ENCODE measurements around the gene ENGASE. TPM values are rescaled to one million over a fixed set of nuclear protein-coding genes. Genes with fewer than 3 reads are reported as not detected.

The ENGASE gene
- total and polyA plus RNA-seq, 8 donors, result 6.6 to 505 (median 35.2) TPM

DNA sequence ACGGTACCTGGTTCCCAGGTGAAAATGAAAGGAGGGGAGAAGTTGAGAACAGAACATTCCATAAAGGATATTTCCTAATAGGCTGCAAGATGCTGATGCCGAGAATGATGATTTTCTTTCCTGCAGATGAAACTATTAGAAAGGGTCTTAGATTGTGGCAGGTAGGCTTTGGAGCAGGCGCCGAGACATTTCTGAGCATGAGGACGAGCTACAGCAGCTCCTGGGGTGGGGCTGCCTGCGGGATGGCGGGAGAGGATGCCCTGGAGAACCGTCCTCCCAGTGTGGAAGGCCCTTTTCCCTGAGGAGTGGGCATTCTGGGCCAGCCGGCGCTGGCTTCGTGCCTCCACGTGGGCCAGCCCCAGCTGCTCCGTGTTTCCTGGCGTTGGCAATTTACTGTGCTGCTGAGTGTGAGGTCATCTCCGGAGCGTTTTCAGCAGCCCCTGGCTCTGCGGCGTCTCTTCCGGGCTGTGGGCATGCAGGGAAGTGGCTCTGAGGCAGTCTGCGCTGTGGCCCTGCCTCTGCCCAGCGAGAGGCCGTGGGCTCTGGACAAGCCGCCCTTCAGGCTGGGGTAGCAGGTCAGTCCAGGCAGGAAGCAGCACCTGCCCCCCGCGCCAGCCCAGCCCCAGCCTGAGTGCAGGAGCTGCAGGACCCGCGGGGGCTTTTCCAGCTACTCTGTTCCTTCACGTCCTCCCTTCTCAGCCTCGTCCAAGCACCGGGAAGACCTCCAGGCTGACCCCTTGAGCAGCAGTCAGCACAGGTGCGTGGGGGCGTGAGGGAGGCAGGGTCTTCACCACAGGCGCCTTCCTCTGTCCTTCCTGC, 12.2 kb downstream of the ENGASE start:
- peaks cover 0 to 14% (median 0%) of the 10 kb centered on the region in 4 donors for H3K4me1 ChIP-seq
- H3K27ac ChIP-seq, result no peak overlapping the region
- H3K36me3 ChIP-seq, result peaks cover 42 to 57% (median 55%) of the 10 kb centered on the region in 4 donors
- DNase-seq, result no peak
- TF ChIP-seq POLR2AphosphoS5 (IDR thresholded peaks at IDR 0.05) (no peak), EP300 (IDR thresholded peaks at IDR 0.05) (no peak)
- TF ChIP-seq, protein P1, sequence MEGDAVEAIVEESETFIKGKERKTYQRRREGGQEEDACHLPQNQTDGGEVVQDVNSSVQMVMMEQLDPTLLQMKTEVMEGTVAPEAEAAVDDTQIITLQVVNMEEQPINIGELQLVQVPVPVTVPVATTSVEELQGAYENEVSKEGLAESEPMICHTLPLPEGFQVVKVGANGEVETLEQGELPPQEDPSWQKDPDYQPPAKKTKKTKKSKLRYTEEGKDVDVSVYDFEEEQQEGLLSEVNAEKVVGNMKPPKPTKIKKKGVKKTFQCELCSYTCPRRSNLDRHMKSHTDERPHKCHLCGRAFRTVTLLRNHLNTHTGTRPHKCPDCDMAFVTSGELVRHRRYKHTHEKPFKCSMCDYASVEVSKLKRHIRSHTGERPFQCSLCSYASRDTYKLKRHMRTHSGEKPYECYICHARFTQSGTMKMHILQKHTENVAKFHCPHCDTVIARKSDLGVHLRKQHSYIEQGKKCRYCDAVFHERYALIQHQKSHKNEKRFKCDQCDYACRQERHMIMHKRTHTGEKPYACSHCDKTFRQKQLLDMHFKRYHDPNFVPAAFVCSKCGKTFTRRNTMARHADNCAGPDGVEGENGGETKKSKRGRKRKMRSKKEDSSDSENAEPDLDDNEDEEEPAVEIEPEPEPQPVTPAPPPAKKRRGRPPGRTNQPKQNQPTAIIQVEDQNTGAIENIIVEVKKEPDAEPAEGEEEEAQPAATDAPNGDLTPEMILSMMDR (IDR thresholded peaks at IDR 0.05), result no peak
- 79 to 83% (median 81%) methylated on average over 24 to 33 of the region's 33 CpGs for WGBS, 5 donors
- intact Hi-C loops (cut with DNase I; ENCODE audit: low total_unique reads), result loop anchor here (5.0 kb wide), 1 partner anchor 305 kb away; no protein-coding TSS in a partner anchor
- H3K27me3 ChIP-seq, result peaks cover 0 to 22% (median 16%) of the 10 kb centered on the region in 3 donors
- no peaks in the 10 kb centered on the region for H3K9me3 ChIP-seq
- no peak overlapping the region for H3K4me3 ChIP-seq

DNA sequence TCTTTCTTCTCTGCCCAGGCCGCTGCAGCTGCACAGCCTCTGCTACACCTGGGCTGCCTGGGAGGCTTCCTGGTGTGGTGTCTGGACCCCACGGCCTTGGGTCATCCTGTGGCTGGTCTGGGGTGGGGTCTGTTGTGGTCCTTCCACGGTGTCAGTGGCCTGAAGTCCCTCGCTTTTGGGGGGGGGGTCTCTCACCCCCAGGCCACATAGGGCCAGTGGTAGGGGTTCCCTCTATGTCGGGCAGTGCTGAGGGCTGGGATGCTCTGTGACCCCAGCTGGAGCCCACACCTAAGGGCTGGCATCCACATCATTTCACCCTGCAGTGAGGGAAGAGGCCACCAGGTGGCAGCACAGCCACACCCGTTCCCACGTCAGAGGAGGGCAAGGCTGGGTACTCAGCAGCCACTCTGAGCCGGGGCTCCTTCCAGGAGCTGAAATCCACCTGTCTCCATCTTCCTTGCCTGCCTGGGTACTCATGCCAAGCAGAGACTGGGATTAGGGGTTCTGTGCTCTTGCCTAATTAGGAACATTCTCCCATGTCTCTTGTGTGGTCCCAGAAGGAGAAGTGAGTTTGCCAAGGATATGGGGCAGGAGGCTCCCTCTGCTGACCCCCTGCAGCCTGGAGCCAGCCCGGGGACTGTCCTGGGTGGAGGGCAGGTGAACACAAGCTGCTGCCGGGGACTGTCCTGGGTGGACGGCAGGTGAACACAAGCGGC, 13.0 kb downstream of the ENGASE start:
- DNase-seq, result peak; percentile 79 to 87
- intact Hi-C loops (cut with DNase I; ENCODE audit: low total_unique reads), result loop anchor here (5.0 kb wide), 1 partner anchor 305 kb away; no protein-coding TSS in a partner anchor
- H3K27me3 ChIP-seq, result peaks cover 0 to 30% (median 21%) of the 10 kb centered on the region in 3 donors
- TF ChIP-seq, protein P1 (IDR thresholded peaks at IDR 0.05), result peak in 5 of 7 experiments; percentile 64 to 95 (median 88)
- TF ChIP-seq POLR2AphosphoS5 (IDR thresholded peaks at IDR 0.05), result peak in 1 of 3 donors; percentile 50
- no peak for TF ChIP-seq POLR2A (IDR thresholded peaks at IDR 0.05)
- TF ChIP-seq EP300 (IDR thresholded peaks at IDR 0.05), result no peak
- peaks cover 38 to 49% (median 48%) of the 10 kb centered on the region in 4 donors for H3K36me3 ChIP-seq
- H3K27ac ChIP-seq, result no peak overlapping the region
- H3K4me1 ChIP-seq, result peaks cover 0 to 14% (median 0%) of the 10 kb centered on the region in 4 donors
- no peaks in the 10 kb centered on the region for H3K9me3 ChIP-seq
- WGBS, 5 donors, result 41 to 61% (median 48%) methylated on average over 7 to 12 of the region's 12 CpGs
- H3K4me3 ChIP-seq, result no peak overlapping the region

DNA sequence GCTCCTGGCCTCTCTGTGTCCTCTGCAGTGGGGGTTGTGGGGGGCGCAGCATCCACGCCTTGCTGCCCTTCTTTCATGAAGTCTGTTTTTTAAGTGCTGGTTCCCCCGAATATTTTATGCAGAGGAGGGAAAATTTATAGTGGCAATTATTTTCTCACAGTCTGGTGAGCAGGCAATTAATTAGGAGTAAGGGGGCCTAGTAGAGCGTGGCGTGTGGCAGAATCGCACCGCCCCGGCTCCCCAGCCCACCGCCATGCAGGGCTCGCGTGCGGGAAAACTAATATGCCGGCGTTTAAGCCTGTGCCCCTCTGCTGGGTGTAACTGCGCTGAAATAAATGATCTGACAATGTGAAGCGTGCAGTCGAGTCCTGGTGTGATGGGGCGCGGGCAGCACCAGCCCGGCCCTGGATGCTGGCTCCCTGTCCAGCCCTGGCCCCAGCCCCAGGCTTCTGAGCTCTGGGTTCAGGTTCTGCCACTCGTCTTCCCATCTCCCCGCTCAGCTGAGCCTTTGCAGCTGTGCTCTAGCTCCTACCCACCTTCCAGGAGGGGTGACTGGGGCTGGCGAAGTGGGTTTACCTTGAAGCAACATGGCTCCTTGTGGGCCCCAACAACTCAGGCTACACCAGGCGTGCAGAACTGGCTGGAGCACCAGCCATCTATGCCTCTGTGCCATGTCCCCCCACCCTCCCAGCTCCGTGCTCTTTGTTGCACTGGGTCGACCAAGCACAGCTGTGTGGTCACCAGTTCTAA, 13.8 kb downstream of the ENGASE start:
- intact Hi-C loops (cut with DNase I; ENCODE audit: low total_unique reads), result loop anchor here (5.0 kb wide), 1 partner anchor 304 kb away; no protein-coding TSS in a partner anchor
- Histone ChIP-seq H3K9me3 (no peaks in the 10 kb centered on the region), H3K4me3 (no peak overlapping the region), H3K27ac (no peak overlapping the region), H3K27me3 (peaks cover 0 to 38% (median 28%) of the 10 kb centered on the region in 3 donors), H3K4me1 (peaks cover 0 to 14% (median 0%) of the 10 kb centered on the region in 4 donors), H3K36me3 (peaks cover 30 to 41% (median 39%) of the 10 kb centered on the region in 4 donors)
- TF ChIP-seq, protein P1 (IDR thresholded peaks at IDR 0.05), result no peak
- TF ChIP-seq POLR2AphosphoS5 (IDR thresholded peaks at IDR 0.05) (no peak), EP300 (IDR thresholded peaks at IDR 0.05) (no peak), POLR2A (IDR thresholded peaks at IDR 0.05) (no peak)
- no peak for DNase-seq
- 94 to 97% (median 94%) methylated on average over 21 to 26 of the region's 26 CpGs for WGBS, 5 donors

DNA sequence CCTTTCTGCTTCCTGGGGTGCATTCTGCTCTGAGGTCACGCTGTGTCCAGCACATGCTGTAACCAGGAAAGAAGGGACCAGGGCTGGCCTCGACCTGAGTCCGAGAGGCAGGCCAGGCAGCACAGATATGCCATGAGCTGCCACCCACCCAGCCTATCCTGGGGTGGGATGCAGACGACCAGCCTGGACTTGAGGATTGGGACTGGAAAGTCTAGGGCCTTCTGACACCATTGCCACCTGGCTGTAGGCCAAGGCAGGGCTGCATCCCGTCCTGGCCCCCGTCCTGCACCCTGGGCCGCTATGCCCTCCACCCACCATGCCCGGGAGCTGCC, 14.3 kb downstream of the ENGASE start:
- no peak for DNase-seq
- Histone ChIP-seq H3K4me1 (peaks cover 0 to 14% (median 0%) of the 10 kb centered on the region in 4 donors), H3K27me3 (peaks cover 0 to 44% (median 33%) of the 10 kb centered on the region in 3 donors), H3K36me3 (peaks cover 25 to 35% (median 34%) of the 10 kb centered on the region in 4 donors), H3K9me3 (no peaks in the 10 kb centered on the region), H3K4me3 (no peak overlapping the region), H3K27ac (no peak overlapping the region)
- intact Hi-C loops (cut with DNase I; ENCODE audit: low total_unique reads), result loop anchor here (5.0 kb wide), 1 partner anchor 303 kb away; no protein-coding TSS in a partner anchor
- 66 to 77% (median 74%) methylated on average over 7 to 8 of the region's 8 CpGs for WGBS, 5 donors
- no peak for TF ChIP-seq EP300 (IDR thresholded peaks at IDR 0.05)
- TF ChIP-seq, protein P1 (IDR thresholded peaks at IDR 0.05), result no peak
- TF ChIP-seq POLR2A (IDR thresholded peaks at IDR 0.05), result no peak
- no peak for TF ChIP-seq POLR2AphosphoS5 (IDR thresholded peaks at IDR 0.05)

Data from stomach (tissue), 9 donors.